Globus pallidus (tissue), 1 donor: ENCODE results near the gene RETREG1.

Source experiments
- DNase-seq: peaks from one replicate; pipeline ENCODE4 v3.0.0-alpha.2; 2015; ENCODE audit warnings: low spot score

Gene RETREG1

GRCh38 chr5:16585041-16585667, 31.6 kb downstream of the RETREG1 start:
- no peak for DNase-seq

- no peak for DNase-seq
Observed at GRCh38 chr5:16582081-16582480, 34.7 kb downstream of the RETREG1 start.

GRCh38 chr5:16580382-16580781, 36.4 kb downstream of the RETREG1 start:
- DNase-seq: no peak

GRCh38 chr5:16579142-16579847, 37.5 kb downstream of the RETREG1 start:
- DNase-seq: peak; percentile 82

- peak; percentile 84 for DNase-seq
Observed at GRCh38 chr5:16578474-16578883, 38.3 kb downstream of the RETREG1 start.

- DNase-seq: no peak
Observed at GRCh38 chr5:16577677-16578076, 39.1 kb downstream of the RETREG1 start.

- peak; percentile 88 for DNase-seq
Observed at GRCh38 chr5:16574789-16575721, 41.7 kb downstream of the RETREG1 start.

- DNase-seq: no peak
Observed at GRCh38 chr5:16573401-16573800, 43.4 kb downstream of the RETREG1 start.

- DNase-seq: no peak
Observed at GRCh38 chr5:16572289-16573015, 44.3 kb downstream of the RETREG1 start.

GRCh38 chr5:16571016-16571415, 45.8 kb downstream of the RETREG1 start:
- no peak for DNase-seq

- no peak for DNase-seq
Observed at GRCh38 chr5:16570121-16570815, 46.5 kb downstream of the RETREG1 start.

- DNase-seq: peak; percentile 99
Observed at GRCh38 chr5:16568875-16569580, 47.8 kb downstream of the RETREG1 start.

GRCh38 chr5:16567365-16567764, 49.4 kb downstream of the RETREG1 start:
- DNase-seq: no peak

GRCh38 chr5:16565118-16565517, 51.7 kb downstream of the RETREG1 start:
- DNase-seq: no peak

- DNase-seq: no peak
Observed at GRCh38 chr5:16564248-16564867, 52.4 kb downstream of the RETREG1 start.

GRCh38 chr5:16563686-16564085, 53.1 kb downstream of the RETREG1 start:
- DNase-seq: no peak

- DNase-seq: no peak
Observed at GRCh38 chr5:16561660-16562059, 55.1 kb downstream of the RETREG1 start.

GRCh38 chr5:16559702-16560101, 57.1 kb downstream of the RETREG1 start:
- DNase-seq: no peak

GRCh38 chr5:16558984-16559629, 57.7 kb downstream of the RETREG1 start:
- peak; percentile 73 for DNase-seq

- peak; percentile 91 for DNase-seq
Observed at GRCh38 chr5:16557477-16557876, 59.3 kb downstream of the RETREG1 start.
